Hematopoietic multipotent progenitor cell treated with erythropoietin and hydrocortisone succinate and interleukin-3 and kit ligand, for 4 days (in vitro differentiated cells): ENCODE results near the gene SLITRK3.

Source experiments
- DNase-seq: peaks from one replicate; pipeline ENCODE4 v3.0.0-alpha.2; 2015

SLITRK3 gene, protein sequence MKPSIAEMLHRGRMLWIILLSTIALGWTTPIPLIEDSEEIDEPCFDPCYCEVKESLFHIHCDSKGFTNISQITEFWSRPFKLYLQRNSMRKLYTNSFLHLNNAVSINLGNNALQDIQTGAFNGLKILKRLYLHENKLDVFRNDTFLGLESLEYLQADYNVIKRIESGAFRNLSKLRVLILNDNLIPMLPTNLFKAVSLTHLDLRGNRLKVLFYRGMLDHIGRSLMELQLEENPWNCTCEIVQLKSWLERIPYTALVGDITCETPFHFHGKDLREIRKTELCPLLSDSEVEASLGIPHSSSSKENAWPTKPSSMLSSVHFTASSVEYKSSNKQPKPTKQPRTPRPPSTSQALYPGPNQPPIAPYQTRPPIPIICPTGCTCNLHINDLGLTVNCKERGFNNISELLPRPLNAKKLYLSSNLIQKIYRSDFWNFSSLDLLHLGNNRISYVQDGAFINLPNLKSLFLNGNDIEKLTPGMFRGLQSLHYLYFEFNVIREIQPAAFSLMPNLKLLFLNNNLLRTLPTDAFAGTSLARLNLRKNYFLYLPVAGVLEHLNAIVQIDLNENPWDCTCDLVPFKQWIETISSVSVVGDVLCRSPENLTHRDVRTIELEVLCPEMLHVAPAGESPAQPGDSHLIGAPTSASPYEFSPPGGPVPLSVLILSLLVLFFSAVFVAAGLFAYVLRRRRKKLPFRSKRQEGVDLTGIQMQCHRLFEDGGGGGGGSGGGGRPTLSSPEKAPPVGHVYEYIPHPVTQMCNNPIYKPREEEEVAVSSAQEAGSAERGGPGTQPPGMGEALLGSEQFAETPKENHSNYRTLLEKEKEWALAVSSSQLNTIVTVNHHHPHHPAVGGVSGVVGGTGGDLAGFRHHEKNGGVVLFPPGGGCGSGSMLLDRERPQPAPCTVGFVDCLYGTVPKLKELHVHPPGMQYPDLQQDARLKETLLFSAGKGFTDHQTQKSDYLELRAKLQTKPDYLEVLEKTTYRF

GRCh38 chr3:165195640-165196576, at the start of gene SLITRK3:
Gene SLITRK3 (minus strand): TSS chr3:165196384. CDS start chr3:165190830, 5,554 bp downstream.
- no peak for DNase-seq

DNA sequence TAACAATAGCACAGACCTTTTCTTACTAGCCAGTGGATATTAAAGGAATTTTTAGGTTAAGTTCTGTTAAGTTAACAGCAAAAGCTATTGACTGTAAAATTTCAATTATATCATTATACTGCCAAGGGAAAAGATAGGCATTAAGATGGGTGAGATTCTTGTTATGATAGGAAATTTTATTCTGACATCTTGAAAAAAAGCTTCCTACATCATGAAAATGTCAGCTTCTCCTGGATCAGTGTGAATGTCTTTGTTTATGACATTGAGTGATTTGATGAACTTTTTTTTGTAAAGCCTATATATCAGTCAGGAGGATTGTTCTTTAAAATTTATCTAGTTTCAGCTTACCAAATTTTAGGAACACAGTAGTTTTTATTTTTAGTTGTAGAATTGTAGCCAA, 47.4 kb upstream of the SLITRK3 start:
- no peak for DNase-seq

GRCh38 chr3:165233501-165234195, 37.5 kb upstream of the SLITRK3 start:
- no peak for DNase-seq

DNA sequence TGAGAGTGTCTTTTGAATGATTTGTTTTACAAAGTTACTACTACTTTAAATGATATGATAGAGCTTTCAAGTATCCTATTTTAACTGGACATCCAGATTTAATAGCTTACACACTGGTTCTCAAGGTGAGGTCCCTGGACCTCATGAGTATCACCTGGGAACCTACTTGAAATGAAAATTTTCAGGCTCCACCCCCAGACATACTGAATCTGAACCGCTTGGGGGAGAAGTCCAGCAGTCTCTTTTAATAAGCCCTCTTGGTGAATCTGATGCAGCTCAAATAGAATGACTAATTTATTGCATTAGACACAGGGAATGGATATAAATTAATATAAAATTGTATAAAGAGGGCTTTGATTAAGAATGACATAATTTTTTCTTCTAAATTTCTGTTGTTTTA, 29.4 kb upstream of the SLITRK3 start:
- DNase-seq: no peak

- no peak for DNase-seq
Observed at GRCh38 chr3:165217739-165218138, 21.6 kb upstream of the SLITRK3 start.

GRCh38 chr3:165212580-165212979, 16.4 kb upstream of the SLITRK3 start:
- DNase-seq: no peak

GRCh38 chr3:165211721-165212120, 15.5 kb upstream of the SLITRK3 start:
- DNase-seq: no peak

DNA sequence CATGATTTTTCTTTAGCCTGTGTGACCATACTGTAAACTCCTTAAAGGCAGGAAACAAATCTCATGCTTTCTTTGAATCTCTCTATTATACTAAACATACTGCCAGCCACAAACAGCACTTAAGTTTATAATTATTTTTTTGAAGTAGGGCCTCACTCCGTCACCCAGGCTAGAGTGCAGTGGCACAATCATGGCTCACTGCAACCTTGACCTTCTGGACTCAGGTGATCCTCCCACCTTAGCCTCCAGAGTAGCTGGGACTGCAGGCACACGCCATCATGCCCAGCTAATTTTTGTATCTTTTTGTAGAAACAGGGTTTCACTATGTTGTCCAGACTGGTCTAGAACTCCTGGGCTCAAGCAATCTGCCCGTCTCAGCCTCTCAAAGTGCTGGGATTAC, 14.5 kb upstream of the SLITRK3 start:
- no peak for DNase-seq

DNA sequence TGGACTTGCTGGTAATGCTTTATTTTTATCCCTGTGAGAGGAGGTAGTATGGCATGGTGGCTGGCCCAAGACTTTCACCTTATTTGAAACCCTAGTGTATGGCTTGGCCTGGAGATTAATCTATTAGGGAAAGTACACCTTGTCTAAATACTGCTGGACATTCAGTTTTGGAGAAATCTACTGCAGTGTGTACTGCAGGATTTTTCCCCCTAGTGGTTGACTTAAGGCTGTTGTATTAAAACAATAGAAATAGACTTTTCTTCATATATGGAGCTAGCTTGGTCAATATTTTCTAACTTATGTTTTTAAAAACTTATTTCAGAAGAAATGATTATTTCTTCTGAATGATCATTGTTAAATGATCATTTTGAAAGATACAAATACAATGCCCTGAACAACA, 13.9 kb upstream of the SLITRK3 start:
- peak; percentile 10 for DNase-seq

- DNase-seq: peak; percentile 84
Observed at GRCh38 chr3:165206454-165207266, 10.5 kb upstream of the SLITRK3 start.

DNA sequence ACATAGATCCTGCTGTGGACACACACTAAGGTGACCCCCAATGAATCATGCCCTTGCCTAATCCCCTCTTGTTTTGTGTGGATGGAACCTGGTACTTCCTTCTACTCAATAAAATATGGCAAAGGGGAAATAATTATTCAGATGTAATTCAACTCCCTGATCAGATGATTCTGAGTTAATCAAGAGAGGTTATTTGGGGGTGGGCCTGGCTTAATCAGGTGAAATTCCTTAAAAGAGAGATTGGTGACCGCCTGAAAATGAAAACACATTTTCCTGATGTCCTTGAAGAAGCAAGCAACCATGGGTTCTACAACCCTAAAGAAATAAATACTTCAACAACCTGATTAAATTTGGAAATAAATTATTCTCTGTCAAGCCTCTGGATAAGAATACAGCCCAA, 8.3 kb upstream of the SLITRK3 start:
- DNase-seq: no peak

- DNase-seq: no peak
Observed at GRCh38 chr3:165202995-165203394, 6.8 kb upstream of the SLITRK3 start.

DNA sequence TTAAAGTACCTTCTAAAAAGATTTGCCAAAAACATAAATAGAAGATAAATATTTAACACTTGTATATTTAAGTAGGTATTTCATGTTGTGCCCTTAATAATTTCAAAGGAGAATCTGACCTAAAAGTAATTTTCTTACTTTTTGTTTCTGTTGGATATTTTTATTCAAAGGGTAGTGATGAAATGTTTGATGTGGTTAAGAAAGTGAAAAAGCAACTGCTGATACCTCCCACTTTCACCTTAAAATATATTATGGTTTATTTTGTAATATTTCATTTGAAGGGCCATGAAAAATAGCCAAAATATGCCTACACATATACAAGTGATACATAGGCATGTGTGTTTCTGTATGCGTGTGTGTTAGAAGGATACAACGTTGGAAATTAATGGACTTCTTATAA, 5.8 kb upstream of the SLITRK3 start:
- no peak for DNase-seq

- no peak for DNase-seq
Observed at GRCh38 chr3:165197481-165197800, 1.3 kb upstream of the SLITRK3 start.

- peak; percentile 7 for DNase-seq
Observed at GRCh38 chr3:165196577-165197480, 645 bp upstream of the SLITRK3 start.

DNA sequence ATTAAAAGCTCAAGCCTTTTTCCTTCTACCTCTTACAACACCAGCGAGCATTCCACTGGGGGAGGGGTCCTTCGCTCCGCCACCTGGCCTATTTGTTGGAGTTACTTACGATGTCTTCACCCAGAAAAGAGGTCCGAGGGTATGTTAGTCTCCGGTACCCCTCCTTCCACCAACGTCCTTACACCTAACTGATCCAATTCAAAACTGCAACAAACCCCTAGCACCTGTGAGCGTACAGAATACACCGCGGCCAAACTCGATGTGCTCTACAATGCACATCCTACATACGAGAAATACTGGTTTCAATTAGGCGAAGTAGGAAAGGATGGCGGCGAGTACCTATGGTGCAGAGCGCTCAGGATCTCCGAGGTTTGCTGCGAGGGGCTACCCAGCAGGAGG, 944 bp downstream of the SLITRK3 start:
- no peak for DNase-seq

DNA sequence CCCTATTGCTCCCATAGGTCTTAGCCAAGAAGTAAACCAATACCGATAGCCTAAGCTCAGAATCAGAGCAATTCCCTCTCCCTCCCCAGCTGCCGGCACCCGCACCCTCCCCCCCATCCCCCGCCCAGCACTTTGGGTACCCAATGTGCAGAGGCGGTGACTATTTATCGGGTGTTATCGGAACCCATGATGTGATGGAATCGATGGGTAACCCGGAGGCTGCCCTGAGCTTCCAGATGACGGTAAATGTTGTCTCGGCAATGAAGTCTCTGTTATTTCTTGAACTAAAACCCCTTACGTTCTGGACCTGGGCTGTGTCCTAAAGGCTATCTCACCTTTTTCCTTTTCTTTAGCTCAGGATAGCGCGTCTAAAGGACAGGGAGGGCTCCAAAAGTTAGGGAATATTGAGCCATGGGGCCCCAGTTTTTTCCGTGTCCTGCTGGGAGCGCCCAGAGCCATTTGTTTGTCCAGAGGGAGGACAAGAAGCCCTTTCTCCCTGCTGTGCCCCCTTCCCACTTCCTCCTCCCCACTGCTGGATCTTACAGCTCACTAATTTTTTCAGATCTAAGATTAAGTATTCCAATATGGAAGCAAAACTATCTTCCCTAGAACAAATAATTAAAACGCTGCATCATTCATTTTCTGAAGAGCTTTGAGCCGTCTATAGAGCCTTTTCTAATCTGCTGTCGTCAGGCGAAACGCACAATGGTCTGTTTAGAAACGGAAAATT, 1.5 kb downstream of the SLITRK3 start:
- DNase-seq: no peak

DNA sequence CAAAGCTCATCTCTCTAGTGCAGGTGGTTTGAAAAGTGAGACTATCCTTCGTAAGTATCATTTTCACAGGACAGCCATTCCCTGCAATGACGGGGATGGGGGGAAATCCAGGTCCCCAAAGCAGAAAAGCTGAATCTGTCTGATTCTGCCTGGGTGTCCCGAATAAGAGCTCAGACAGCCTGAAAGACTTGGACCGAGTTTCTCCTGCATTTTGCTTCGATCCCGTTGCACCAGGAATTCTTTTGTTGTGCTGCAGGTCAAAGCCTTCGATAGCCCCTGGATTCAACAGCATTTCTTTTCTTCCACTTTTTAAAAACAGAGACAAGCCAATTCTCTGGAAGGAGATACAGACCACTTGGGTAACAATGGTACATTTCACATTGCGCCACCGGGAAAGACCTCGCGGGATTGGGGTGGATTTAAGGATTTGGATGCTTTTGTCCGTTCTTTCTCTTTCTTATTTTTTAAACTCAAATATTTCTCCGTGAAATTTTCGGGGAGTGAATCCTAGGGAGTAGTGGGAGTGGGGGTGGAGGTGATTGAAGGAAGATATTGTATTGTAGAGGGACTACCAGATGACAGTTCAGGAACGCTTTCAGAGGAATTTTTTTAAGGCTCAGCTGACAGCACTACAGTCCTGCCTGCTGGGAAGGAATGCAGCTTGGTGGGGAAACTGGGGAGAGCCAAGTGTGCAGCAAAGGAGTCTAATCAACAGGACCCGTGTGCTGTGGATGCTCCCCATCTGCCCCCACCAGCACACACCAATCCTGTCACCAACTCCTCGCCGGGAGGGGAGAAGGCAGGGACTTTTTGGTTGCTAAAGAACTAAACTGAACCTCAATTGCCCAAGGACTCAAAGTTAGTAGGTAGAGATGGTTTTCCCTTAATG, 2.6 kb downstream of the SLITRK3 start:
- no peak for DNase-seq
